MM.1S (cell line): ENCODE data around the gene ZNF680.

Source experiments
- DNase-seq: peaks from one replicate; pipeline ENCODE4 v3.0.0-alpha.2; 2015
- H2AFZ ChIP-seq: fragments of 300-600 bp; sonication (generic); 2 replicates; pipeline ENCODE4 v1.6.0; 2016; ENCODE audit warnings: antibody characterized with exemption, low read length
- H3F3A ChIP-seq: fragments of 300-600 bp; sonication (generic); 2 replicates; pipeline ENCODE4 v1.6.1; 2016; ENCODE audit warnings: mild to moderate bottlenecking, antibody characterized with exemption, low read length, moderate library complexity, mixed read lengths; ENCODE audit not compliant: insufficient read depth
- H3K27ac ChIP-seq: fragments of 300-600 bp; sonication (generic); 2 replicates; pipeline ENCODE4 v1.5.1; 2016; ENCODE audit warnings: mild to moderate bottlenecking, low read length
- H3K27me3 ChIP-seq: fragments of 300-600 bp; sonication (generic); replicated peaks from 2 replicates; pipeline ENCODE4 v1.6.0; 2016; ENCODE audit warnings: low read length; ENCODE audit not compliant: insufficient read depth
- H3K36me3 ChIP-seq: fragments of 300-600 bp; sonication (generic); replicated peaks from 2 replicates; pipeline ENCODE4 v1.6.1; 2016; ENCODE audit warnings: mild to moderate bottlenecking, low read length, mixed read lengths; ENCODE audit not compliant: insufficient read depth
- H3K4me1 ChIP-seq: fragments of 300-600 bp; sonication (generic); 2 replicates; pipeline ENCODE4 v1.6.1; 2016; ENCODE audit warnings: low read length, mixed read lengths
- H3K4me2 ChIP-seq: fragments of 300-600 bp; sonication (generic); 2 replicates; pipeline ENCODE4 v1.6.0; 2016; ENCODE audit warnings: low read depth, low read length
- H3K4me3 ChIP-seq: fragments of 300-600 bp; sonication (generic); 2 replicates; pipeline ENCODE4 v1.5.1; 2016; ENCODE audit warnings: low read length, mixed read lengths
- H3K79me2 ChIP-seq: fragments of 300-600 bp; sonication (generic); 2 replicates; pipeline ENCODE4 v1.6.1; 2016; ENCODE audit warnings: mixed run types, low read length, mixed read lengths
- H3K9ac ChIP-seq: fragments of 300-600 bp; sonication (generic); 2 replicates; pipeline ENCODE4 v1.6.1; 2016; ENCODE audit warnings: low read length, mixed read lengths
- H3K9me2 ChIP-seq: fragments of 300-600 bp; sonication (generic); replicated peaks from 2 replicates; pipeline ENCODE4 v1.6.1; 2016; ENCODE audit warnings: mild to moderate bottlenecking, low read length, mixed read lengths; ENCODE audit not compliant: insufficient read depth
- H3K9me3 ChIP-seq: fragments of 300-600 bp; sonication (generic); replicated peaks from 2 replicates; pipeline ENCODE4 v1.6.1; 2016; ENCODE audit warnings: mild to moderate bottlenecking, low read length, mixed read lengths; ENCODE audit not compliant: insufficient read depth
- H4K20me1 ChIP-seq: fragments of 300-600 bp; sonication (generic); 2 replicates; pipeline ENCODE4 v1.6.1; 2016; ENCODE audit warnings: mild to moderate bottlenecking, low read length, moderate library complexity, mixed read lengths; ENCODE audit not compliant: insufficient read depth
- EZH2 ChIP-seq: fragments of 300-600 bp; sonication (generic); optimal IDR thresholded peaks from 2 replicates; pipeline ENCODE3; 2017; ENCODE audit warnings: low read depth, mild to moderate bottlenecking, antibody characterized with exemption, low read length, mixed read lengths
- EZH2phosphoT487 ChIP-seq: fragments of 300-600 bp; sonication (generic); IDR thresholded peaks from 2 replicates; pipeline ENCODE4 v1.6.1; 2018; ENCODE audit warnings: antibody characterized with exemption, low read length
- TF ChIP-seq, protein P1 (sequence below): fragments of 300-600 bp; sonication (generic); IDR thresholded peaks from 2 replicates; pipeline ENCODE4 v1.5.1; 2016; ENCODE audit warnings: antibody characterized with exemption, low read length, mixed read lengths

ZNF680 gene

DNA sequence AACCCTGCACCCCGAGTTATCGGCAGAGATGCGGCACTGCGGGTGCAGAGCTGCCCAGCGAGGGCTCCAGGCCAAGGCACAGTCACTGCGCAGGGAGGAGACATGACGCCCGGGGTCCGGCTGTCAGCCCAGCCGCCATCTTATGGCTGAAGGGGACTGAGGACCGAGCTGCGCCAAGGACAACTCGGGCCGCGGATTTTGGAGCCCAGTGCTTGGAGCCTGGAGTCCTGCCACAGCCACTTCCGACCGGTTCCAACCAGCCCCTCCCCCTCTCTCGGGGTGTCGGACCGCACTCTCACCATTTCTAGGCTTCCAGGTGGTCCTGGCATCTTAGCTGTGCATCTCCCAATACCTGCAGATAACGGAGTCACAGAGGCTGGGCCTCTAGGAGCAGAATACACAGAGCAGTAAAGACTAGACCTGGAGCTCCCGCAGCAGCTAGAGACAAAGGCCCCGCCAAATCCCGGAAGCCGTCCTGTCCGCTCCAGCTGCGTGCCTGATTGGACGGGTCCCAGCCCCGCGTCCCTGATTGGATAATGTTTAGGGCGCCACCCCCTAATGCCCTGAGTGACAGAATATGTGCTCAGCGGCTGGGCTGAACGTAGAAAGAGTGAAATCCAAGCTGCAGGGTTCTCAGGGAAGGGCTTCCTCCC lies at the start of gene ZNF680:
ZNF680 (minus strand) TSS at position 446 of the 653 bp plus-strand sequence; CDS start at position 329, 117 bp downstream.
- H3K4me2 ChIP-seq: peak within 1 kb of the TSS; percentile 45; the same call in 1 of the 2 replicates
- H3K9me3 ChIP-seq: no peaks in the 10 kb centered on the region
- H3K27me3 ChIP-seq: no peaks in the 10 kb centered on the region
- H3F3A ChIP-seq: no peaks in the 10 kb centered on the region
- H3K36me3 ChIP-seq: no peaks in the 10 kb centered on the region
- peak; percentile 85 for DNase-seq
- H3K9me2 ChIP-seq: no peaks in the 10 kb centered on the region
- H3K4me1 ChIP-seq: no peaks in the 10 kb centered on the region
- no peaks in the 10 kb centered on the region for H4K20me1 ChIP-seq
- H2AFZ ChIP-seq: peak within 1 kb of the TSS; percentile 85
- no peaks in the 10 kb centered on the region; the same call in 1 of the 2 replicates for H3K79me2 ChIP-seq
- peak within 1 kb of the TSS; percentile 46; the same call in 1 of the 2 replicates for H3K9ac ChIP-seq
- peak within 1 kb of the TSS; percentile 18; the same call in 1 of the 2 replicates for H3K27ac ChIP-seq
- no peak for TF ChIP-seq EZH2
- TF ChIP-seq EZH2phosphoT487: no peak
- TF ChIP-seq, protein P1, sequence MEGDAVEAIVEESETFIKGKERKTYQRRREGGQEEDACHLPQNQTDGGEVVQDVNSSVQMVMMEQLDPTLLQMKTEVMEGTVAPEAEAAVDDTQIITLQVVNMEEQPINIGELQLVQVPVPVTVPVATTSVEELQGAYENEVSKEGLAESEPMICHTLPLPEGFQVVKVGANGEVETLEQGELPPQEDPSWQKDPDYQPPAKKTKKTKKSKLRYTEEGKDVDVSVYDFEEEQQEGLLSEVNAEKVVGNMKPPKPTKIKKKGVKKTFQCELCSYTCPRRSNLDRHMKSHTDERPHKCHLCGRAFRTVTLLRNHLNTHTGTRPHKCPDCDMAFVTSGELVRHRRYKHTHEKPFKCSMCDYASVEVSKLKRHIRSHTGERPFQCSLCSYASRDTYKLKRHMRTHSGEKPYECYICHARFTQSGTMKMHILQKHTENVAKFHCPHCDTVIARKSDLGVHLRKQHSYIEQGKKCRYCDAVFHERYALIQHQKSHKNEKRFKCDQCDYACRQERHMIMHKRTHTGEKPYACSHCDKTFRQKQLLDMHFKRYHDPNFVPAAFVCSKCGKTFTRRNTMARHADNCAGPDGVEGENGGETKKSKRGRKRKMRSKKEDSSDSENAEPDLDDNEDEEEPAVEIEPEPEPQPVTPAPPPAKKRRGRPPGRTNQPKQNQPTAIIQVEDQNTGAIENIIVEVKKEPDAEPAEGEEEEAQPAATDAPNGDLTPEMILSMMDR: no peak
- H3K4me3 ChIP-seq: peak within 1 kb of the TSS; percentile 69

DNA sequence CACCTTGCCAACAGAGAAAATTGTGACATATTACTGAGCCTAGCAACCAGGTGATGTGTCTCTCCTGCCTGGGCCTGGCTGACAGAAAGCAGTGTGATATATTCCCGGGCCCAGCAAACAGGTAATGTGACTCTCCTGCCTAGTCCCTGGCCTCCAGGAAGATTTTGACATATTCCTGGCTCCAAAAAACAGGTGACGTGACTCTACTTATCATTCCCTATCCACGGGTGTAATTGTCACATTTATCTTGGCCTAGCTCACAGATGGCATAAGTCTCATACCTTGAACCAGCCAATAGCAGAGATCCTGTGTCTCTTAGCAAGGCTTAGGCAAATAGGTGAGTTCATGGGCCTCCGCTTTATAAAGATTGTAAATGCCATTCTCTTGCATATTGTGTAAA lies 49.6 kb upstream of the ZNF680 start:
- no peaks in the 10 kb centered on the region for H3K9me2 ChIP-seq
- H3K36me3 ChIP-seq: no peaks in the 10 kb centered on the region
- no peaks in the 10 kb centered on the region for H4K20me1 ChIP-seq
- no peaks in the 10 kb centered on the region for H3F3A ChIP-seq
- H2AFZ ChIP-seq: no peak overlapping the region
- no peaks in the 10 kb centered on the region for H3K9me3 ChIP-seq
- H3K4me3 ChIP-seq: no peak overlapping the region
- H3K9ac ChIP-seq: no peak overlapping the region
- H3K4me2 ChIP-seq: no peak overlapping the region
- TF ChIP-seq, protein P1: no peak
- TF ChIP-seq EZH2: no peak
- TF ChIP-seq EZH2phosphoT487: no peak
- H3K4me1 ChIP-seq: no peaks in the 10 kb centered on the region
- H3K79me2 ChIP-seq: no peaks in the 10 kb centered on the region
- DNase-seq: no peak
- H3K27ac ChIP-seq: no peak overlapping the region
- no peaks in the 10 kb centered on the region for H3K27me3 ChIP-seq

DNA sequence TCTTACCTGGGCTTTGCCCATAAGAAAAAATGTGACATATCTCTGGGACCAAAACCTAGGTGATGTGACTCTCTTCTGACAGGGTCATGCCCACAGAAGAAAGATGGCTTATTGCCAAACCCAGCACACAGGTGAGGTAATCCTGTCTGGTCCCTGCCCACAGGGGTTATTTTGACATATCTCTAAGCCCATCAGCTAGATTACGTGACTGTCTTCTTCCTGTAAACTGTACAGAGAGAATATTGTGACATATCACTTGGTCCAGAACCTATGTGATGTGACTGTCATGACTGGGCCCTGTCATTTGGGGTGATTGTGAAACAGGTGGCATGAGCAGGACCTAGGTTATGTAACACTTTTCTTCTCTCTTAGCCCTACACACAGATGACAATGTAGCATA lies 48.8 kb upstream of the ZNF680 start:
- Histone ChIP-seq H3K9ac (no peak overlapping the region), H2AFZ (no peak overlapping the region), H3K79me2 (no peaks in the 10 kb centered on the region), H3K9me2 (no peaks in the 10 kb centered on the region), H3K27me3 (no peaks in the 10 kb centered on the region), H3K9me3 (no peaks in the 10 kb centered on the region), H3K27ac (no peak overlapping the region), H4K20me1 (no peaks in the 10 kb centered on the region), H3K4me1 (no peaks in the 10 kb centered on the region), H3K36me3 (no peaks in the 10 kb centered on the region), H3F3A (no peaks in the 10 kb centered on the region), H3K4me3 (no peak overlapping the region), H3K4me2 (no peak overlapping the region)
- DNase-seq: no peak
- TF ChIP-seq EZH2: no peak
- TF ChIP-seq EZH2phosphoT487: no peak
- TF ChIP-seq, protein P1: no peak
